Peyer's patch (tissue), 4 donors: ENCODE data around the gene PCDHB14.
A peak's percentile ranks its signal among the peaks of the same experiment; 100 is the strongest.

Experiments
- POLR2A ChIP-seq, 2 donors: fragments of 450-650 bp; IDR thresholded peaks; one replicate each; pipeline ENCODE4 v1.5.1; 2017; ENCODE audit warnings: antibody characterized with exemption in 2 of 2, mild to moderate bottlenecking in 2 of 2, moderate library complexity in 2 of 2
- TF ChIP-seq, protein P1 (sequence below), 6 experiments: fragments of 450-650 bp in 4 of 6; fragments of 200-600 bp in 2 of 6; sonication (generic) in 1 of 6; IDR thresholded peaks; one replicate each; pipeline ENCODE4 v1.5.1; 2017 to 2019; ENCODE audit warnings: antibody characterized with exemption in 6 of 6, mild to moderate bottlenecking in 3 of 6, moderate library complexity in 1 of 6

- TF ChIP-seq, protein P1, sequence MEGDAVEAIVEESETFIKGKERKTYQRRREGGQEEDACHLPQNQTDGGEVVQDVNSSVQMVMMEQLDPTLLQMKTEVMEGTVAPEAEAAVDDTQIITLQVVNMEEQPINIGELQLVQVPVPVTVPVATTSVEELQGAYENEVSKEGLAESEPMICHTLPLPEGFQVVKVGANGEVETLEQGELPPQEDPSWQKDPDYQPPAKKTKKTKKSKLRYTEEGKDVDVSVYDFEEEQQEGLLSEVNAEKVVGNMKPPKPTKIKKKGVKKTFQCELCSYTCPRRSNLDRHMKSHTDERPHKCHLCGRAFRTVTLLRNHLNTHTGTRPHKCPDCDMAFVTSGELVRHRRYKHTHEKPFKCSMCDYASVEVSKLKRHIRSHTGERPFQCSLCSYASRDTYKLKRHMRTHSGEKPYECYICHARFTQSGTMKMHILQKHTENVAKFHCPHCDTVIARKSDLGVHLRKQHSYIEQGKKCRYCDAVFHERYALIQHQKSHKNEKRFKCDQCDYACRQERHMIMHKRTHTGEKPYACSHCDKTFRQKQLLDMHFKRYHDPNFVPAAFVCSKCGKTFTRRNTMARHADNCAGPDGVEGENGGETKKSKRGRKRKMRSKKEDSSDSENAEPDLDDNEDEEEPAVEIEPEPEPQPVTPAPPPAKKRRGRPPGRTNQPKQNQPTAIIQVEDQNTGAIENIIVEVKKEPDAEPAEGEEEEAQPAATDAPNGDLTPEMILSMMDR (IDR thresholded peaks at IDR 0.05): peak in 1 of 6 experiments; percentile 8
- TF ChIP-seq POLR2A (IDR thresholded peaks at IDR 0.05): no peak
These were observed at the start of gene PCDHB14 for GRCh38 chr5:141223112-141223783.
